ENCODE measurements around the gene ARHGAP28. TPM values are rescaled to one million over a fixed set of nuclear protein-coding genes. Genes with fewer than 3 reads are reported as not detected.
A peak's percentile ranks its signal among the peaks of the same experiment; 100 is the strongest.

The ARHGAP28 gene
- total and polyA plus RNA-seq, 12 donors: 0.35 to 5.3 (median 2.2) TPM

DNA sequence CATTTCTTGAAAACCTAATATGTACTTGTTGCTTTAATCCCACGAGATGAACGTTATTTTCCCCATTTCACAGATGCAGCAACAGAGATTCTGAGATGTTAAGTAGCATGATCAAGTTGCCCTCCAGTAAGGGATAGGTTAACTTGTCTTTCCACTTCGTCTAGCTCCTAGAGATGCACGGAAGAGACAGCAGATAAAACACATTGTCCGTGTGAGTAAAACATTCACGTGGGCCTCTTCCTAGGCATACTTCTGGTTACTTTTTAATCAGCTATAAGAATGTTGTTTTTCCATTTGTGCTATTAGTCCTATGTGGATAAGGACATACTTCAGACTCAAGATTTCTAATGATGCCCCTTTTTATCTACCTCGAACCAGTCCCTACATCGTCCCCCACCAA, 1.2 kb upstream of the ARHGAP28 start:
- Histone ChIP-seq H3K27me3 (peaks cover 0 to 7% (median 0%) of the 10 kb centered on the region in 7 donors), H3K9me3 (no peaks in the 10 kb centered on the region), H3K4me1 (peaks cover 0 to 26% (median 8%) of the 10 kb centered on the region in 9 donors), H3K4me3 (peak overlapping the region in 2 of 10 donors; percentile 52 to 77), H3K36me3 (no peaks in the 10 kb centered on the region), H3K27ac (peak overlapping the region in 9 of 10 donors; percentile 74 to 91 (median 83))
- intact Hi-C loops (cut with DNase I): loop anchor here in 3 of 10 donors (5.0 to 10.0 kb wide), 6 partner anchors 64 to 1431 kb away; partner anchors contain the start of gene ZBTB14 (in 1 of the 3)
- ATAC-seq (no peak), DNase-seq (no peak)
- 51 to 54% methylated on average over 8 of the region's 8 CpGs for WGBS, 2 donors
- TF ChIP-seq, protein P1, sequence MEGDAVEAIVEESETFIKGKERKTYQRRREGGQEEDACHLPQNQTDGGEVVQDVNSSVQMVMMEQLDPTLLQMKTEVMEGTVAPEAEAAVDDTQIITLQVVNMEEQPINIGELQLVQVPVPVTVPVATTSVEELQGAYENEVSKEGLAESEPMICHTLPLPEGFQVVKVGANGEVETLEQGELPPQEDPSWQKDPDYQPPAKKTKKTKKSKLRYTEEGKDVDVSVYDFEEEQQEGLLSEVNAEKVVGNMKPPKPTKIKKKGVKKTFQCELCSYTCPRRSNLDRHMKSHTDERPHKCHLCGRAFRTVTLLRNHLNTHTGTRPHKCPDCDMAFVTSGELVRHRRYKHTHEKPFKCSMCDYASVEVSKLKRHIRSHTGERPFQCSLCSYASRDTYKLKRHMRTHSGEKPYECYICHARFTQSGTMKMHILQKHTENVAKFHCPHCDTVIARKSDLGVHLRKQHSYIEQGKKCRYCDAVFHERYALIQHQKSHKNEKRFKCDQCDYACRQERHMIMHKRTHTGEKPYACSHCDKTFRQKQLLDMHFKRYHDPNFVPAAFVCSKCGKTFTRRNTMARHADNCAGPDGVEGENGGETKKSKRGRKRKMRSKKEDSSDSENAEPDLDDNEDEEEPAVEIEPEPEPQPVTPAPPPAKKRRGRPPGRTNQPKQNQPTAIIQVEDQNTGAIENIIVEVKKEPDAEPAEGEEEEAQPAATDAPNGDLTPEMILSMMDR (IDR thresholded peaks at IDR 0.05): no peak

DNA sequence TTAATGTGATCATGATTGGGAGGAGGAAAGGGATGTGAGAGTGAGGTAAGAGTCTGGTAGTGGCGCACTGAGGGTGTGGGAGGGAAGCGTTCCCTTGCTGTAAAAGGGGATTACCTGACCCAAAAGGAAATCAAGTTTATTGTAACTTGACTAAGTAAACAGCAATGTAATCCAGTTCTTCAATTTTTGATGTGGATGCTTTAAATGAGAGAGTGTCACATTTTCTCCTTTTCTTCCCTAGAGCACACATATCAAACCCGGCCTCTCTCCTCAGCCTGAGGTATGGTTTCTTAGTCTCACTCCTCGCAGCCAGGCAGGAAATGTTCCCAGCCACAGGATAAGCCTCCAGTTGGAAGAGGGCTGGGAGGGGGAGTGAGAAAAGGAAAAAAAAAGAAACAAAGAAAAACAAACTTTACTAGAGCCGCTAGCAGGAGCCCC, 688 bp upstream of the ARHGAP28 start:
- Histone ChIP-seq H3K9me3 (no peaks in the 10 kb centered on the region), H3K4me1 (peaks cover 0 to 26% (median 8%) of the 10 kb centered on the region in 9 donors), H3K27ac (peak overlapping the region in 9 of 10 donors; percentile 74 to 91 (median 83)), H3K36me3 (no peaks in the 10 kb centered on the region), H3K4me3 (peak overlapping the region in 9 of 10 donors; percentile 52 to 78 (median 72)), H3K27me3 (peaks cover 0 to 7% (median 0%) of the 10 kb centered on the region in 7 donors)
- peak in 6 of 8 donors; percentile 3 to 84 (median 54) for ATAC-seq
- TF ChIP-seq, protein P1 (IDR thresholded peaks at IDR 0.05): no peak
- intact Hi-C loops (cut with DNase I): loop anchor here in 3 of 10 donors (5.0 to 10.0 kb wide), 6 partner anchors 64 to 1432 kb away; partner anchors contain the start of gene ZBTB14 (in 1 of the 3)
- no peak for DNase-seq
- WGBS, 2 donors: 23 to 26% methylated on average over 5 of the region's 5 CpGs

DNA sequence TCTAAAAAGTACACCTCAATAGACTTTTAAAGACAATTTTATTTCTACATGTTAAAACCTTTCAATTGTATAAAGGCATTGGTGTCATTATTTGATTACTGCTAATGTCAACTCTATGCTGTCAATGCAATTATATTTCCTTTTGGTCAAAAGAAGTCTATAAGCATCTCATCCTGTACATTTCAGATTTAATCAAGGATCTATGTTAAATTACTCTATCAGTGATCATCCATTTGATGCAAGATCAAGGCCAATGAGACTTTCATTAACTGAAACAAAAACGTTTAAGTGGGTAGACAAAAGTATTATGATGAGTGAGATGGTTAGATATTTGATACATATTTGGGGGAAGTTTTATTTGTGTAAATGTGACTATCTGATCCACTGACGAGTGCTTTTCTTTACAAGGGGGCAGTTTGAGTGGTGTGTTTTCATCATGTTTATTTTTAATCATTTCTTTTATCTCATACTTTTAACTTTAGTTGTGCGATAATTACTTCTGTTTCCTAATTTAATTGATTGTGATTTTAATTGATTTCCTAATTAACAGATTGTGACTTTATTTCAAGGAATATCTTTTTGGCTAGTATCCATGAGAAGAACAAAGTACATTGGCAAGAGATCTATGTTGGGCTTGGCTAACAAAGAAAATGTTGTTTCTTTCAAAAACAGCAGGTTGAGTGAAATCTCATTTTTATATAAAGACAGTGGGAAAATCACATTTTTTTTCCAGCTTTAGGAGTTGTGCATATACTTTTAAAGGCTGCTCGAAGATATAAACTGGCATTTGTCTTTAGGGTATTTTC, 1.1 kb downstream of the ARHGAP28 start:
- 43 to 45% methylated on average over 4 of the region's 4 CpGs for WGBS, 2 donors
- Histone ChIP-seq H3K36me3 (no peaks in the 10 kb centered on the region), H3K9me3 (no peaks in the 10 kb centered on the region), H3K27me3 (peaks cover 0 to 7% (median 0%) of the 10 kb centered on the region in 7 donors), H3K4me3 (peak overlapping the region in 9 of 10 donors; percentile 52 to 78 (median 72)), H3K4me1 (peaks cover 0 to 26% (median 8%) of the 10 kb centered on the region in 9 donors), H3K27ac (peak overlapping the region in 8 of 10 donors; percentile 67 to 91 (median 82))
- DNase-seq (no peak), ATAC-seq (no peak)
- TF ChIP-seq, protein P1 (IDR thresholded peaks at IDR 0.05): no peak
- intact Hi-C loops (cut with DNase I): loop anchor here in 1 of 10 donors (5.0 to 10.0 kb wide), 2 partner anchors 47 to 154 kb away; no protein-coding TSS in a partner anchor

DNA sequence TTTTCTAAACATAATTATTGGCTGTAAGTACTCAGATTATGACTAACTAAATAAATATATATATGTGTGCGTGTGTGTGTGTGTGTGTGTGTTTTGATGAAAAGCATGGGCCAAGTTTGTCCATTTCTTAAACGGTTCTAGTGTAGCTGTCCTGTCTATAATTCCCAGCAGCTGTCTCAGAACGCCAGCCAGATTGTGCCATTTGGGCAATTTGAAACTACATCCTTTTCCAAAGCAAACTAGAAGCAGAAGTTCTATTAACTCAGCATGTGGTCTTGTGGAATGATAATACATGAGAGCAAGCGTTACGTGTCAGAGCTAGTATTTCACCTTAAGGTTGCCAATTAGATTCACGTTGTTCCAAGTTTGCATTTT, 1.7 kb downstream of the ARHGAP28 start:
- WGBS, 2 donors: 69 to 74% methylated on average over 6 of the region's 6 CpGs
- Histone ChIP-seq H3K4me1 (peaks cover 0 to 26% (median 8%) of the 10 kb centered on the region in 9 donors), H3K36me3 (no peaks in the 10 kb centered on the region), H3K27ac (no peak overlapping the region), H3K4me3 (no peak overlapping the region), H3K27me3 (peaks cover 0 to 7% (median 0%) of the 10 kb centered on the region in 7 donors), H3K9me3 (no peaks in the 10 kb centered on the region)
- DNase-seq (no peak), ATAC-seq (no peak)
- intact Hi-C loops (cut with DNase I): loop anchor here in 1 of 10 donors (5.0 to 10.0 kb wide), 2 partner anchors 46 to 154 kb away; no protein-coding TSS in a partner anchor
- TF ChIP-seq, protein P1 (IDR thresholded peaks at IDR 0.05): no peak
